Lung (tissue), 12 donors: Measurements from ENCODE around the gene C1QTNF6. TPM values are rescaled to one million over a fixed set of nuclear protein-coding genes. Genes with fewer than 3 reads are reported as not detected.

Source experiments
- ATAC-seq: fragments of 200-7000 bp; cut with Tn5 transposase; one replicate; pipeline ENCODE4 v1.9.1; 2020; ENCODE audit warnings: moderate number of reproducible peaks; ENCODE audit not compliant: insufficient read depth, low FRiP score
- DNase-seq, 3 donors: peaks; one replicate each; pipeline ENCODE4 v3.0.0-alpha.2; 2013 to 2017
- H3K27ac ChIP-seq, 2 donors: one replicate each; pipeline ENCODE4 v1.5.1; 2013; ENCODE audit warnings: mild to moderate bottlenecking in 2 of 2, moderate library complexity in 2 of 2, control low read depth in 1 of 2, inconsistent platforms in 1 of 2, low read depth in 1 of 2, low read length in 1 of 2
- H3K27me3 ChIP-seq, 3 donors: one replicate each; pipeline ENCODE4 v1.5.1; 2013; ENCODE audit warnings: low read length in 2 of 3; ENCODE audit not compliant: control insufficient read depth in 3 of 3, insufficient read depth in 3 of 3
- H3K36me3 ChIP-seq, 4 donors: one replicate each; pipeline ENCODE4 v1.5.1; 2013; ENCODE audit warnings: low read length in 4 of 4, mild to moderate bottlenecking in 1 of 4, moderate library complexity in 1 of 4; ENCODE audit not compliant: control insufficient read depth in 4 of 4, insufficient read depth in 4 of 4
- H3K4me1 ChIP-seq, 5 donors: one replicate each; pipeline ENCODE4 v1.5.1; 2013; ENCODE audit warnings: low read length in 5 of 5, mild to moderate bottlenecking in 2 of 5, moderate library complexity in 1 of 5; ENCODE audit not compliant: control insufficient read depth in 5 of 5, insufficient read depth in 5 of 5
- H3K4me3 ChIP-seq: one replicate; pipeline ENCODE4 v1.5.1; 2013; ENCODE audit warnings: mild to moderate bottlenecking, control low read depth, moderate library complexity
- H3K9ac ChIP-seq, 2 donors: one replicate each; pipeline ENCODE4 v1.5.1; 2013; ENCODE audit warnings: low read length in 2 of 2, control low read depth in 1 of 2; ENCODE audit not compliant: insufficient read depth in 1 of 2
- H3K9me3 ChIP-seq, 4 donors: one replicate each; pipeline ENCODE4 v1.5.1; 2013; ENCODE audit warnings: low read length in 3 of 4, mild to moderate bottlenecking in 1 of 4, moderate library complexity in 1 of 4; ENCODE audit not compliant: control insufficient read depth in 4 of 4, insufficient read depth in 3 of 4
- CTCF ChIP-seq: IDR thresholded peaks from 2 replicates; pipeline ENCODE4 v1.5.1; 2012; ENCODE audit warnings: mild to moderate bottlenecking; ENCODE audit errors: control extremely low read depth, extremely low read depth
- WGBS, 2 donors: extraction: QIAGEN DNeasy Blood & Tissue Kit; methylation state at CpG; one replicate each; pipeline ENCODE4 v1.1.7; 2013; 5-methylcytosine and 5-hydroxymethylcytosine counted together
- polyA plus RNA-seq, 2 donors: library from polyadenylated mRNA; stranded (reverse); fragments of 200-250 nt; gene quantifications; one replicate each; pipeline ENCODE4 v1.2.1, GENCODE V29; 2013
- total RNA-seq, 2 donors: library from RNA; depleted of rRNA in 1 of 2; stranded (reverse); fragments of >200 nt in 1 of 2; gene quantifications; one replicate each; pipeline ENCODE4 v1.2.1, GENCODE V29; 2014 to 2021
- donor health status: control.
- donor health status: control.
- donor health status: Bipolar disorder and iron deficiency.
- donor health status: healthy.
- donor health status: DM: yes; HTN: yes; CAD: no.

Gene C1QTNF6
- total and polyA plus RNA-seq, 4 donors = 3.8 to 14.0 (median 4.3) TPM

GRCh38 chr22:37187552-37187890 lies 526 bp downstream of the C1QTNF6 start:
- peak in 2 of 3 donors; percentile 59 to 64 for DNase-seq
- H3K9ac ChIP-seq = peak overlapping the region; percentile 48 to 69
- no peak for ATAC-seq

GRCh38 chr22:37186997-37187522 lies 987 bp downstream of the C1QTNF6 start:
- Histone ChIP-seq H3K27ac (peak overlapping the region; percentile 26 to 68), H3K4me3 (no peak overlapping the region), H3K27me3 (no peaks in the 10 kb centered on the region), H3K4me1 (peaks cover 6 to 38% (median 11%) of the 10 kb centered on the region in 5 donors), H3K9ac (peak overlapping the region in 1 of 2 donors; percentile 69), H3K36me3 (peaks cover 0 to 1% (median 0%) of the 10 kb centered on the region in 4 donors), H3K9me3 (no peaks in the 10 kb centered on the region)
- 58 to 60% methylated on average over 4 of the region's 4 CpGs for WGBS, 2 donors
- DNase-seq (peak in 2 of 3 donors; percentile 22 to 47), ATAC-seq (no peak)
- TF ChIP-seq CTCF = no peak

More at GRCh38 chr22:37187552-37187890, 526 bp downstream of the C1QTNF6 start:
- Histone ChIP-seq H3K27me3 (no peaks in the 10 kb centered on the region), H3K4me1 (peaks cover 6 to 38% (median 11%) of the 10 kb centered on the region in 5 donors), H3K27ac (peak overlapping the region; percentile 64 to 68), H3K4me3 (no peak overlapping the region), H3K9me3 (no peaks in the 10 kb centered on the region), H3K36me3 (peaks cover 0 to 1% (median 0%) of the 10 kb centered on the region in 4 donors)
- no peak for TF ChIP-seq CTCF
- 17 to 25% methylated on average over 5 of the region's 5 CpGs for WGBS, 2 donors

GRCh38 chr22:37186228-37186996 lies 1.6 kb downstream of the C1QTNF6 start:
- no peak for ATAC-seq
- peaks cover 0 to 1% (median 0%) of the 10 kb centered on the region in 4 donors for H3K36me3 ChIP-seq
- H3K4me3 ChIP-seq = no peak overlapping the region
- H3K9me3 ChIP-seq = no peaks in the 10 kb centered on the region
- H3K9ac ChIP-seq = no peak overlapping the region
- DNase-seq = peak; percentile 32 to 88 (median 68)
- peak overlapping the region in 1 of 2 donors; percentile 65 for H3K27ac ChIP-seq
- WGBS, 2 donors = 54 to 56% methylated on average over 9 of the region's 9 CpGs
- H3K27me3 ChIP-seq = no peaks in the 10 kb centered on the region
- no peak for TF ChIP-seq CTCF
- peaks cover 6 to 38% (median 11%) of the 10 kb centered on the region in 5 donors for H3K4me1 ChIP-seq
